HG02970 (cell line): ENCODE measurements around the gene PNLDC1.
"Not testable (repeated sequence)": the region's sequence is repeated elsewhere in the genome, so short reads cannot be mapped to it uniquely, and the experiment has no call there.

ENCODE experiments used
- ATAC-seq: cut with Tn5 transposase; IDR thresholded peaks from one replicate; pipeline ENCODE4 v1.9.1; 2021; ENCODE audit warnings: mild to moderate bottlenecking, moderate library complexity, moderate number of reproducible peaks; ENCODE audit not compliant: unreplicated experiment, low FRiP score

Gene PNLDC1

GRCh38 chr6:159778542-159779103 lies 21.5 kb upstream of the PNLDC1 start:
- ATAC-seq = no peak

GRCh38 chr6:159788276-159788675 lies 11.8 kb upstream of the PNLDC1 start:
- no peak for ATAC-seq

GRCh38 chr6:159788753-159789376 lies 11.2 kb upstream of the PNLDC1 start:
- peak; percentile 0 for ATAC-seq

GRCh38 chr6:159789377-159790148 lies 10.5 kb upstream of the PNLDC1 start, which contains the start of gene TCP1:
TCP1 (minus strand) TSS chr6:159789602; CDS start chr6:159789468, 134 bp downstream.
- ATAC-seq = peak; percentile 70

GRCh38 chr6:159790149-159790955 lies 9.7 kb upstream of the PNLDC1 start, which contains the start of gene MRPL18:
MRPL18 (plus strand) TSS chr6:159790467; CDS start chr6:159790588, 121 bp downstream.
- peak; percentile 80 for ATAC-seq

- ATAC-seq = no peak
Measured at GRCh38 chr6:159790956-159791598, 9.0 kb upstream of the PNLDC1 start.

- not testable (repeated sequence) for ATAC-seq
Measured at GRCh38 chr6:159794976-159795375, 5.1 kb upstream of the PNLDC1 start.

GRCh38 chr6:159797554-159797953 lies 2.5 kb upstream of the PNLDC1 start:
- ATAC-seq = no peak

GRCh38 chr6:159801935-159802334 lies 1.9 kb downstream of the PNLDC1 start:
- no peak for ATAC-seq

GRCh38 chr6:159804504-159804903 lies 4.4 kb downstream of the PNLDC1 start:
- no peak for ATAC-seq

GRCh38 chr6:159805440-159806020 lies 5.5 kb downstream of the PNLDC1 start:
- ATAC-seq = no peak

- ATAC-seq = no peak
Measured at GRCh38 chr6:159806021-159806458, 6.0 kb downstream of the PNLDC1 start.

- ATAC-seq = no peak
Measured at GRCh38 chr6:159807150-159807858, 7.2 kb downstream of the PNLDC1 start.

- ATAC-seq = no peak
Measured at GRCh38 chr6:159808647-159809046, 8.6 kb downstream of the PNLDC1 start.

GRCh38 chr6:159809149-159809548 lies 9.1 kb downstream of the PNLDC1 start:
- ATAC-seq = no peak

- ATAC-seq = no peak
Measured at GRCh38 chr6:159813781-159814180, 13.7 kb downstream of the PNLDC1 start.

GRCh38 chr6:159815410-159815809 lies 15.3 kb downstream of the PNLDC1 start:
- no peak for ATAC-seq

GRCh38 chr6:159816775-159817174 lies 16.7 kb downstream of the PNLDC1 start:
- not testable (repeated sequence) for ATAC-seq
